ENCODE data around the gene SLCO1B3.

The SLCO1B3 gene

GRCh38 chr12:20807192-20808080 lies 3.1 kb upstream of the SLCO1B3 start:
- H3K27me3 ChIP-seq (ENCODE audit: low read depth, low read length): no peaks in the 10 kb centered on the region
- H3K9ac ChIP-seq (ENCODE audit: low read length): no peak overlapping the region
- no peaks in the 10 kb centered on the region for H3K36me3 ChIP-seq (replicated peaks; ENCODE audit: low read depth, low read length)
- no peaks in the 10 kb centered on the region for H3K4me1 ChIP-seq (ENCODE audit: low read length)
- no peaks in the 10 kb centered on the region for H3K9me3 ChIP-seq (ENCODE audit: insufficient read depth, low read length)
- no peak overlapping the region for H3K27ac ChIP-seq (ENCODE audit: low read length)
- no peaks in the 10 kb centered on the region for H3K79me2 ChIP-seq (ENCODE audit: low read length)
- no peak for TF ChIP-seq EZH2phosphoT487 (IDR thresholded peaks at IDR 0.05; ENCODE audit: low read depth)
- no peak for TF ChIP-seq CTCF (IDR thresholded peaks at IDR 0.05; ENCODE audit: low read depth, low read length)
- no peak overlapping the region for H2AFZ ChIP-seq (ENCODE audit: low read depth, low read length)
- H3K4me2 ChIP-seq (ENCODE audit: low read length): no peak overlapping the region
- H4K20me1 ChIP-seq (ENCODE audit: insufficient read depth, low read length): no peaks in the 10 kb centered on the region
- no peak overlapping the region for H3K4me3 ChIP-seq (ENCODE audit: low read length)

GRCh38 chr12:20808521-20808920 lies 2.0 kb upstream of the SLCO1B3 start:
- H3K36me3 ChIP-seq (replicated peaks; ENCODE audit: low read depth, low read length): no peaks in the 10 kb centered on the region
- no peak overlapping the region for H3K4me2 ChIP-seq (ENCODE audit: low read length)
- no peaks in the 10 kb centered on the region for H3K9me3 ChIP-seq (ENCODE audit: insufficient read depth, low read length)
- no peaks in the 10 kb centered on the region for H3K79me2 ChIP-seq (ENCODE audit: low read length)
- no peak overlapping the region for H3K27ac ChIP-seq (ENCODE audit: low read length)
- H3K4me3 ChIP-seq (ENCODE audit: low read length): no peak overlapping the region
- no peak overlapping the region for H2AFZ ChIP-seq (ENCODE audit: low read depth, low read length)
- no peaks in the 10 kb centered on the region for H3K4me1 ChIP-seq (ENCODE audit: low read length)
- no peak overlapping the region for H3K9ac ChIP-seq (ENCODE audit: low read length)
- H3K27me3 ChIP-seq (ENCODE audit: low read depth, low read length): no peaks in the 10 kb centered on the region
- no peak for TF ChIP-seq CTCF (IDR thresholded peaks at IDR 0.05; ENCODE audit: low read depth, low read length)
- no peak for TF ChIP-seq EZH2phosphoT487 (IDR thresholded peaks at IDR 0.05; ENCODE audit: low read depth)
- no peaks in the 10 kb centered on the region for H4K20me1 ChIP-seq (ENCODE audit: insufficient read depth, low read length)

- Histone ChIP-seq H3K9ac (ENCODE audit: low read length) (no peak overlapping the region), H3K4me2 (ENCODE audit: low read length) (no peak overlapping the region), H3K79me2 (ENCODE audit: low read length) (no peaks in the 10 kb centered on the region), H3K4me1 (ENCODE audit: low read length) (no peaks in the 10 kb centered on the region), H3K27me3 (ENCODE audit: low read depth, low read length) (no peaks in the 10 kb centered on the region), H4K20me1 (ENCODE audit: insufficient read depth, low read length) (no peaks in the 10 kb centered on the region), H3K27ac (ENCODE audit: low read length) (no peak overlapping the region), H2AFZ (ENCODE audit: low read depth, low read length) (no peak overlapping the region), H3K36me3 (replicated peaks; ENCODE audit: low read depth, low read length) (no peaks in the 10 kb centered on the region), H3K9me3 (ENCODE audit: insufficient read depth, low read length) (no peaks in the 10 kb centered on the region), H3K4me3 (ENCODE audit: low read length) (no peak overlapping the region)
- TF ChIP-seq CTCF (IDR thresholded peaks at IDR 0.05; ENCODE audit: low read depth, low read length) (no peak), EZH2phosphoT487 (IDR thresholded peaks at IDR 0.05; ENCODE audit: low read depth) (no peak)
Measured at GRCh38 chr12:20815574-20815973, 5.1 kb downstream of the SLCO1B3 start.

- Histone ChIP-seq H3K36me3 (replicated peaks; ENCODE audit: low read depth, low read length) (no peaks in the 10 kb centered on the region), H3K79me2 (ENCODE audit: low read length) (no peaks in the 10 kb centered on the region), H3K4me1 (ENCODE audit: low read length) (no peaks in the 10 kb centered on the region), H3K9ac (ENCODE audit: low read length) (no peak overlapping the region), H4K20me1 (ENCODE audit: insufficient read depth, low read length) (no peaks in the 10 kb centered on the region), H3K27ac (ENCODE audit: low read length) (no peak overlapping the region), H3K4me3 (ENCODE audit: low read length) (no peak overlapping the region), H3K9me3 (ENCODE audit: insufficient read depth, low read length) (no peaks in the 10 kb centered on the region), H3K4me2 (ENCODE audit: low read length) (no peak overlapping the region), H3K27me3 (ENCODE audit: low read depth, low read length) (no peaks in the 10 kb centered on the region), H2AFZ (ENCODE audit: low read depth, low read length) (no peak overlapping the region)
- TF ChIP-seq CTCF (IDR thresholded peaks at IDR 0.05; ENCODE audit: low read depth, low read length): no peak
- TF ChIP-seq EZH2phosphoT487 (IDR thresholded peaks at IDR 0.05; ENCODE audit: low read depth): no peak
Measured at GRCh38 chr12:20822415-20822814, 11.9 kb downstream of the SLCO1B3 start.
